Measurements from ENCODE around the gene RSU1.

Gene RSU1

DNA sequence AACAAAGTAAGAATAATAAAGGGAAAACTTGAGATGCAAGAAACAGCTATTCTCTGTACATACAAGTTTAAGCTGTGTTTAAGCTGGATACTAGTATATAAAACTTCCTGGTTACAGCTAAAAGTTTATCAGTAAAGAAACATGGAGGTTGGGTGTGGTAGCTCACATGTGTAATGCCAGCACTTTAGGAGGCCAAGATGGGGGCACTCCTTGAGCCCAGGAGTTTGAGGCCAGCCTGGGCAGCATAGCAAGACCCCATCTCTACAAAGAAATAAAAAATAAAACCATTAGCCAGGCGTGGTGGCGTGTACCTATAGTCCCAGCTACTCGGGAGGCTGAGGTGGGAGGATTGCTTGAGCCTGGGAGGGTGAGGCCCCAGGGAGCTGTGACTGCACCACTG is 3.2 kb downstream of the RSU1 start:
- TF ChIP-seq, protein P1, sequence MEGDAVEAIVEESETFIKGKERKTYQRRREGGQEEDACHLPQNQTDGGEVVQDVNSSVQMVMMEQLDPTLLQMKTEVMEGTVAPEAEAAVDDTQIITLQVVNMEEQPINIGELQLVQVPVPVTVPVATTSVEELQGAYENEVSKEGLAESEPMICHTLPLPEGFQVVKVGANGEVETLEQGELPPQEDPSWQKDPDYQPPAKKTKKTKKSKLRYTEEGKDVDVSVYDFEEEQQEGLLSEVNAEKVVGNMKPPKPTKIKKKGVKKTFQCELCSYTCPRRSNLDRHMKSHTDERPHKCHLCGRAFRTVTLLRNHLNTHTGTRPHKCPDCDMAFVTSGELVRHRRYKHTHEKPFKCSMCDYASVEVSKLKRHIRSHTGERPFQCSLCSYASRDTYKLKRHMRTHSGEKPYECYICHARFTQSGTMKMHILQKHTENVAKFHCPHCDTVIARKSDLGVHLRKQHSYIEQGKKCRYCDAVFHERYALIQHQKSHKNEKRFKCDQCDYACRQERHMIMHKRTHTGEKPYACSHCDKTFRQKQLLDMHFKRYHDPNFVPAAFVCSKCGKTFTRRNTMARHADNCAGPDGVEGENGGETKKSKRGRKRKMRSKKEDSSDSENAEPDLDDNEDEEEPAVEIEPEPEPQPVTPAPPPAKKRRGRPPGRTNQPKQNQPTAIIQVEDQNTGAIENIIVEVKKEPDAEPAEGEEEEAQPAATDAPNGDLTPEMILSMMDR (conservative IDR thresholded peaks at IDR 0.05), result no peak
- no peak for TF ChIP-seq ZFX (IDR thresholded peaks at IDR 0.05)
- H3K27ac ChIP-seq, result no peak overlapping the region

- H3K27ac ChIP-seq, result no peak overlapping the region
Measured at GRCh38 chr10:16812676-16813075, 4.5 kb downstream of the RSU1 start.

GRCh38 chr10:16811765-16812164 is 5.5 kb downstream of the RSU1 start:
- no peak for TF ChIP-seq ZFX (IDR thresholded peaks at IDR 0.05)
- TF ChIP-seq, protein P1 (conservative IDR thresholded peaks at IDR 0.05), result no peak
- no peak overlapping the region for H3K27ac ChIP-seq

More at GRCh38 chr10:16812676-16813075, 4.5 kb downstream of the RSU1 start:
- TF ChIP-seq ZFX (IDR thresholded peaks at IDR 0.05), result no peak
- TF ChIP-seq, protein P1 (conservative IDR thresholded peaks at IDR 0.05), result no peak

- TF ChIP-seq, protein P1 (conservative IDR thresholded peaks at IDR 0.05), result no peak
- TF ChIP-seq ZFX (IDR thresholded peaks at IDR 0.05), result no peak
- H3K27ac ChIP-seq, result no peak overlapping the region
Measured at GRCh38 chr10:16811292-16811691, 5.9 kb downstream of the RSU1 start.

- TF ChIP-seq ZFX (IDR thresholded peaks at IDR 0.05), result no peak
- TF ChIP-seq, protein P1 (conservative IDR thresholded peaks at IDR 0.05), result peak; percentile 86
- H3K27ac ChIP-seq, result no peak overlapping the region
Measured at GRCh38 chr10:16809074-16809718, 8.0 kb downstream of the RSU1 start.

DNA sequence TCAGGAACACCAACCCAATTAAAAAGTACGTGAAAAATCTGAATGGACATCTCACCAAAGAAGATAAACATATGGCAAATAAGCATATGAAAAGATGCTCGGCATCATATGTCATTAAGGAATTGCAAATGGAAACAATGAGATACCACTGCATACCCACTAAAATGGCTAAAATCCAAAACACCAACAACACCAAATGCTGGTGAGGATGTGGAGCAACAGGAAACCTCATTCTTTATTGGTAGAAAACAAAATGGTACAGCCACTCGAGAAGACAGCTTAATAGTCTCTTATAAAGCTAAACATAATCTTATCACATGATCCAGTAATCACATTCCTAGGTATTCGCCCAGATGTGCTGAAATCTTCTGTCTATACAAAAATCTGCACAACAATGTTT is 13.1 kb downstream of the RSU1 start:
- no peak overlapping the region for H3K27ac ChIP-seq
- TF ChIP-seq, protein P1 (conservative IDR thresholded peaks at IDR 0.05), result no peak
- no peak for TF ChIP-seq ZFX (IDR thresholded peaks at IDR 0.05)

DNA sequence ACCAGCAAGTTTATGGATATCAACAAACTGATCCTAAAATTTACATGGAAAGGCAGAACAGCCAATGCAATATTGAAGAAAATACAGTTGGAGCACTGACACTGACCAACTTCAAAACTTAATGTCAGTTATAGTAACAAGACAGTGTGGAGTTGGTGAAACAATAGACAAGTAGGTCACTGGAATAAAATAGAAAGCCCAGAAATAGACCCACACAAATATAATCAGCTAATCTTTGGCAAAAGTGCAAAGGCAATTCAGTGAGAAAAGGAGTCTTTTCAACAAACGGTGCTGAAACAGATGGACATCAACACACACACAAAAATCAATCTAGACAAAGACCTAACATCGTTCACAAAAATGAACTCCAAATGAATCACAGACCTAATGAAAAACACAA is 13.8 kb downstream of the RSU1 start:
- no peak overlapping the region for H3K27ac ChIP-seq
- TF ChIP-seq ZFX (IDR thresholded peaks at IDR 0.05), result no peak
- TF ChIP-seq, protein P1 (conservative IDR thresholded peaks at IDR 0.05), result no peak

Data from C4-2B (cell line).